ENCODE data around the gene METAP1D.

DNA sequence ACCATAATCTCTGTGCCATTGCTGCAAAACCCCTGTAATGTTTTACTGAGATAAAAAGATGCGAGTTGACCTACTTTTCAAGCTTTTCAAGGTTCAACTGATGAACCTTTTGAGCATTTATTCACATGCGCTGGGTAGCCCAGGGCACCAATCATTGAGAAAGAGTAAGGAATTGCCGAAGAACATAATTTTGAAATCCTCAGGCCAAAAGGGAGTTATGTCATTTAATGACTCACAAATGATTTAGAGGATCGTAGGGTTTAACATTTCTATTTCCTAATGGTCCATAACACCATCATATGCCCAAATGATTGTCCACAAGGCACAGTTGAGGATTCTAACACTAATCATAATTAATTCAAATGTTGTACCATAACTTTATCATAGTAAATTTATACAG lies 65.4 kb downstream of the METAP1D start:
- TF ChIP-seq, protein P1, sequence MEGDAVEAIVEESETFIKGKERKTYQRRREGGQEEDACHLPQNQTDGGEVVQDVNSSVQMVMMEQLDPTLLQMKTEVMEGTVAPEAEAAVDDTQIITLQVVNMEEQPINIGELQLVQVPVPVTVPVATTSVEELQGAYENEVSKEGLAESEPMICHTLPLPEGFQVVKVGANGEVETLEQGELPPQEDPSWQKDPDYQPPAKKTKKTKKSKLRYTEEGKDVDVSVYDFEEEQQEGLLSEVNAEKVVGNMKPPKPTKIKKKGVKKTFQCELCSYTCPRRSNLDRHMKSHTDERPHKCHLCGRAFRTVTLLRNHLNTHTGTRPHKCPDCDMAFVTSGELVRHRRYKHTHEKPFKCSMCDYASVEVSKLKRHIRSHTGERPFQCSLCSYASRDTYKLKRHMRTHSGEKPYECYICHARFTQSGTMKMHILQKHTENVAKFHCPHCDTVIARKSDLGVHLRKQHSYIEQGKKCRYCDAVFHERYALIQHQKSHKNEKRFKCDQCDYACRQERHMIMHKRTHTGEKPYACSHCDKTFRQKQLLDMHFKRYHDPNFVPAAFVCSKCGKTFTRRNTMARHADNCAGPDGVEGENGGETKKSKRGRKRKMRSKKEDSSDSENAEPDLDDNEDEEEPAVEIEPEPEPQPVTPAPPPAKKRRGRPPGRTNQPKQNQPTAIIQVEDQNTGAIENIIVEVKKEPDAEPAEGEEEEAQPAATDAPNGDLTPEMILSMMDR (IDR thresholded peaks at IDR 0.05), result no peak
- TF ChIP-seq POLR2A (IDR thresholded peaks at IDR 0.05), result no peak
